Tibial nerve (tissue), 4 donors: ENCODE results near the gene SALL1. TPM values are rescaled to one million over a fixed set of nuclear protein-coding genes. Genes with fewer than 3 reads are reported as not detected.

Experiments used
- DNase-seq, 2 donors: peaks; one replicate each; pipeline ENCODE4 v3.0.0-alpha.2; 2019; ENCODE audit warnings: low spot score in 2 of 2
- H3K27ac ChIP-seq, 4 donors: fragments of 200-600 bp; sonication (generic) in 3 of 4; one replicate each; pipeline ENCODE4 v1.5.1; 2017 to 2019; ENCODE audit warnings: mild to moderate bottlenecking in 1 of 4
- H3K27me3 ChIP-seq, 2 donors: fragments of 200-600 bp; sonication (generic) in 1 of 2; one replicate each; pipeline versions ENCODE4 v1.5.1 to v1.6.0; 2017 to 2019
- H3K36me3 ChIP-seq, 3 donors: fragments of 200-600 bp; sonication (generic); one replicate each; pipeline ENCODE4 v1.5.1; 2018 to 2019
- H3K4me1 ChIP-seq, 4 donors: fragments of 200-600 bp; sonication (generic) in 3 of 4; one replicate each; pipeline ENCODE4 v1.5.1; 2017 to 2019
- H3K4me3 ChIP-seq, 4 donors: fragments of 200-600 bp; sonication (generic) in 3 of 4; one replicate each; pipeline ENCODE4 v1.5.1; 2017 to 2019; ENCODE audit warnings: mild to moderate bottlenecking in 1 of 4, moderate library complexity in 1 of 4
- H3K9me3 ChIP-seq, 4 donors: fragments of 200-600 bp; sonication (generic) in 3 of 4; one replicate each; pipeline ENCODE4 v1.5.1; 2017 to 2019
- CTCF ChIP-seq, 5 experiments: fragments of 200-600 bp in 3 of 5; fragments of 450-650 bp in 2 of 5; sonication (generic) in 3 of 5; IDR thresholded peaks; one replicate each; pipeline ENCODE4 v1.5.1; 2016 to 2019; ENCODE audit warnings: antibody characterized with exemption in 5 of 5, mild to moderate bottlenecking in 3 of 5, moderate library complexity in 2 of 5
- EP300 ChIP-seq, 2 donors: sonication (generic); formaldehyde crosslinking; IDR thresholded peaks; one replicate each; pipeline ENCODE4 v1.6.1; 2017; ENCODE audit warnings: antibody characterized with exemption in 2 of 2, mild to moderate bottlenecking in 1 of 2
- POLR2A ChIP-seq, 2 donors: fragments of 450-650 bp; IDR thresholded peaks; one replicate each; pipeline ENCODE4 v1.6.1; 2017; ENCODE audit warnings: antibody characterized with exemption in 2 of 2, mild to moderate bottlenecking in 2 of 2, moderate library complexity in 2 of 2
- WGBS, 2 donors: methylation state at CpG; one replicate each; pipeline ENCODE4 v1.1.5; 2018; 5-methylcytosine and 5-hydroxymethylcytosine counted together
- total RNA-seq, 4 donors: library from RNA; depleted of rRNA; stranded (reverse); fragments of >200 nt; gene quantifications; one replicate each; pipeline ENCODE4 v1.1.0, GENCODE V29; 2016

Gene SALL1
- total RNA-seq, 4 donors from 2014 or later: 0.21 to 1.4 (median 0.26) TPM

GRCh38 chr16:51132490-51133115 lies 18.5 kb downstream of the SALL1 start:
- H3K36me3 ChIP-seq: no peaks in the 10 kb centered on the region
- WGBS, 2 donors: 43 to 45% methylated on average over 6 of the region's 6 CpGs
- peaks cover 0 to 42% of the 10 kb centered on the region in 2 donors for H3K27me3 ChIP-seq
- no peaks in the 10 kb centered on the region for H3K9me3 ChIP-seq
- no peak for DNase-seq
- no peak overlapping the region for H3K4me3 ChIP-seq
- H3K27ac ChIP-seq: no peak overlapping the region
- TF ChIP-seq POLR2A (IDR thresholded peaks at IDR 0.05): no peak
- no peak for TF ChIP-seq CTCF (IDR thresholded peaks at IDR 0.05)
- no peak for TF ChIP-seq EP300 (IDR thresholded peaks at IDR 0.05)
- peaks cover 0 to 5% (median 0%) of the 10 kb centered on the region in 4 donors for H3K4me1 ChIP-seq

GRCh38 chr16:51131619-51132018 lies 19.5 kb downstream of the SALL1 start:
- H3K27ac ChIP-seq: no peak overlapping the region
- no peaks in the 10 kb centered on the region for H3K36me3 ChIP-seq
- TF ChIP-seq CTCF (IDR thresholded peaks at IDR 0.05) (no peak), POLR2A (IDR thresholded peaks at IDR 0.05) (no peak), EP300 (IDR thresholded peaks at IDR 0.05) (no peak)
- H3K4me3 ChIP-seq: no peak overlapping the region
- H3K4me1 ChIP-seq: peaks cover 0 to 5% (median 0%) of the 10 kb centered on the region in 4 donors
- WGBS, 2 donors: 86 to 91% methylated on average over 11 of the region's 11 CpGs
- no peaks in the 10 kb centered on the region for H3K9me3 ChIP-seq
- DNase-seq: no peak
- peaks cover 0 to 42% of the 10 kb centered on the region in 2 donors for H3K27me3 ChIP-seq

GRCh38 chr16:51129105-51129504 lies 22.0 kb downstream of the SALL1 start:
- Histone ChIP-seq H3K4me1 (peaks cover 0 to under 1% (median 0%) of the 10 kb centered on the region in 4 donors), H3K4me3 (no peak overlapping the region), H3K27ac (no peak overlapping the region), H3K36me3 (no peaks in the 10 kb centered on the region), H3K9me3 (no peaks in the 10 kb centered on the region), H3K27me3 (peaks cover 0 to 18% of the 10 kb centered on the region in 2 donors)
- WGBS, 2 donors: 52 to 54% methylated on average over 8 of the region's 8 CpGs
- DNase-seq: no peak
- TF ChIP-seq CTCF (IDR thresholded peaks at IDR 0.05): no peak

- 62 to 70% methylated on average over 5 of the region's 5 CpGs for WGBS, 2 donors
These were observed 25.1 kb downstream of the SALL1 start for GRCh38 chr16:51125992-51126391.

More at GRCh38 chr16:51125992-51126391, 25.1 kb downstream of the SALL1 start:
- H3K27ac ChIP-seq: no peak overlapping the region
- H3K27me3 ChIP-seq: peaks cover 0 to 5% of the 10 kb centered on the region in 2 donors
- H3K36me3 ChIP-seq: no peaks in the 10 kb centered on the region
- no peaks in the 10 kb centered on the region for H3K9me3 ChIP-seq
- DNase-seq: no peak
- H3K4me3 ChIP-seq: no peak overlapping the region
- TF ChIP-seq EP300 (IDR thresholded peaks at IDR 0.05) (no peak), POLR2A (IDR thresholded peaks at IDR 0.05) (no peak), CTCF (IDR thresholded peaks at IDR 0.05) (no peak)
- no peaks in the 10 kb centered on the region for H3K4me1 ChIP-seq
